Gastrocnemius medialis (tissue), 4 donors: ENCODE measurements around the gene SLC6A19.

Source experiments
- POLR2A ChIP-seq, 2 donors: fragments of 450-650 bp; IDR thresholded peaks; one replicate each; pipeline ENCODE4 v1.6.1; 2017; ENCODE audit warnings: antibody characterized with exemption in 2 of 2, mild to moderate bottlenecking in 2 of 2, moderate library complexity in 2 of 2
- TF ChIP-seq, protein P1 (sequence below), 5 experiments: fragments of 450-650 bp in 3 of 5; fragments of 200-600 bp in 2 of 5; sonication (generic) in 2 of 5; IDR thresholded peaks in 4 of 5; conservative IDR thresholded peaks in 1 of 5; 1 replicate in 4 of 5; 2 replicates in 1 of 5; pipeline ENCODE4 v1.5.1; 2016 to 2019; ENCODE audit warnings: antibody characterized with exemption in 5 of 5, mild to moderate bottlenecking in 3 of 5, moderate library complexity in 3 of 5

DNA sequence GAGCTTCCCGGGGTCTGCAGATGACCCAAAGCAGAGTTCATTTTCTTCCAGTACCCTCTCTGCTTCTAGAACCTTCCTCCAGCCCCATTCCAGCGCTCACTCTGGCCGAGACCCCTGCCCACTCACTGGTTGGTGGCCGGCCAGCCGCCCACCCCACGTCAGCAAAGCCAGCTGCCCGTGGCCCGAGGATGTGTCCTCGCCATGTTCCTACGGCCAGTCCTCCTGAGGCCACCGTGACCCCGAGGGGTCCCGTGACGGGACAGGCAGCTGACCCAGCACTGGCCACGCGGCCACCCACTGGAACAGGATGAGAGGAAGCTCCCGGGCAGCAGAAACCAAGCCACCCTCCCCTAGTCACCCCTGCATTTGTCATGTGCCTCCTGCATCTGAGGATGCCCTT is 39.1 kb upstream of the SLC6A19 start:
- no peak for TF ChIP-seq POLR2A (IDR thresholded peaks at IDR 0.05)
- TF ChIP-seq, protein P1, sequence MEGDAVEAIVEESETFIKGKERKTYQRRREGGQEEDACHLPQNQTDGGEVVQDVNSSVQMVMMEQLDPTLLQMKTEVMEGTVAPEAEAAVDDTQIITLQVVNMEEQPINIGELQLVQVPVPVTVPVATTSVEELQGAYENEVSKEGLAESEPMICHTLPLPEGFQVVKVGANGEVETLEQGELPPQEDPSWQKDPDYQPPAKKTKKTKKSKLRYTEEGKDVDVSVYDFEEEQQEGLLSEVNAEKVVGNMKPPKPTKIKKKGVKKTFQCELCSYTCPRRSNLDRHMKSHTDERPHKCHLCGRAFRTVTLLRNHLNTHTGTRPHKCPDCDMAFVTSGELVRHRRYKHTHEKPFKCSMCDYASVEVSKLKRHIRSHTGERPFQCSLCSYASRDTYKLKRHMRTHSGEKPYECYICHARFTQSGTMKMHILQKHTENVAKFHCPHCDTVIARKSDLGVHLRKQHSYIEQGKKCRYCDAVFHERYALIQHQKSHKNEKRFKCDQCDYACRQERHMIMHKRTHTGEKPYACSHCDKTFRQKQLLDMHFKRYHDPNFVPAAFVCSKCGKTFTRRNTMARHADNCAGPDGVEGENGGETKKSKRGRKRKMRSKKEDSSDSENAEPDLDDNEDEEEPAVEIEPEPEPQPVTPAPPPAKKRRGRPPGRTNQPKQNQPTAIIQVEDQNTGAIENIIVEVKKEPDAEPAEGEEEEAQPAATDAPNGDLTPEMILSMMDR (IDR thresholded peaks at IDR 0.05 in 4 of 5, conservative IDR thresholded peaks at IDR 0.05 in 1 of 5) = no peak
